GM18499 (cell line): ENCODE measurements around the gene DDIT3.
A peak's percentile ranks its signal among the peaks of the same experiment; 100 is the strongest.

Experiments used
- ATAC-seq: cut with Tn5 transposase; IDR thresholded peaks from one replicate; pipeline ENCODE4 v1.9.1; 2021; ENCODE audit warnings: moderate number of reproducible peaks; ENCODE audit not compliant: insufficient read depth, unreplicated experiment

The DDIT3 gene

DNA sequence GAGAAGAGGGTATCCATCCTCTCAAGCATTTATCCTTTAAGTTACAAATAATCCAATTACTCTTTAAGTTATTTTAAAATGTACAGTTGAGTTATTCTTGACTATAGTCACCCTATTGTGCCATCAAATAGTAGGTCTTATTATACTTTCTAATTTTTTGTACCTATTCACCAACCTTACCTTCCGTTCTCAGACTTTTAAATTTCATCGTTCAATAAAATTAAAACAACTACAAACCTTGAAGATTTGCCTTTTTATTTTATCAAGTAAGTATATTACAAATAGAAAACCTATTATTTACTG, 27.6 kb upstream of the DDIT3 start:
- ATAC-seq: no peak

DNA sequence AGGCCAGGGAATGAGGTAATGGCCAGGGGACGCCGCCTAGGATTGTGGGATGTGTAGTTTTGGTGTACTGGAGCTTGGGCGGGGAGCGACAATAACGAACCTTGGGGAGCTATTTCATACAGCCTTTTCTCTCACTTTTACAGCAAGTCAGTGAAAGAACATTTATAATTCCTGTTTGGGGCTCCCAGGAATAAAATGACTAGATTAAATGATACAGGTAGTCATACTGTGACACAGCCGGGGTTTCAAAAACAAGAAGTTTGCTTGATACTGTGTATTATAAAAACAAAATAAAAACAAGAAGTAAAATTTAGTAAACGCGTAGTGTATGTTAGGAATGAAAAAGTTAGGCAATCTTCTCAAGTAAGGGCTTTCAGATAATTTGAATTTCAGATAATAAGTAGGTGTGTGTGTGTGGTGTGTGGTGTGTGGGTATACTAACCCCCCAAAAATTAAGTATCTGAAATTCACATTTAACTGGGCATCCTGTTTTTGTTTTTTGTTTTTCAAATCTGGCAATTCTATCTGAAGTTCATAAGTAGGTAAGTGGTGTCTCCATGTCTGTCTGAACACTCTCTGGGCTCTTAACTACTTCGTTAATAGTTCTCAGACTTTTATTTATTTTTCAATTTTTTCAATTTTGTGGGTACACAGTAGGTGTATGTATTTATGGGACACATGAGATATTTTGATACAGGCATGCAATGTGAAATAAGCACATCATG, 27.1 kb upstream of the DDIT3 start:
- ATAC-seq: no peak

DNA sequence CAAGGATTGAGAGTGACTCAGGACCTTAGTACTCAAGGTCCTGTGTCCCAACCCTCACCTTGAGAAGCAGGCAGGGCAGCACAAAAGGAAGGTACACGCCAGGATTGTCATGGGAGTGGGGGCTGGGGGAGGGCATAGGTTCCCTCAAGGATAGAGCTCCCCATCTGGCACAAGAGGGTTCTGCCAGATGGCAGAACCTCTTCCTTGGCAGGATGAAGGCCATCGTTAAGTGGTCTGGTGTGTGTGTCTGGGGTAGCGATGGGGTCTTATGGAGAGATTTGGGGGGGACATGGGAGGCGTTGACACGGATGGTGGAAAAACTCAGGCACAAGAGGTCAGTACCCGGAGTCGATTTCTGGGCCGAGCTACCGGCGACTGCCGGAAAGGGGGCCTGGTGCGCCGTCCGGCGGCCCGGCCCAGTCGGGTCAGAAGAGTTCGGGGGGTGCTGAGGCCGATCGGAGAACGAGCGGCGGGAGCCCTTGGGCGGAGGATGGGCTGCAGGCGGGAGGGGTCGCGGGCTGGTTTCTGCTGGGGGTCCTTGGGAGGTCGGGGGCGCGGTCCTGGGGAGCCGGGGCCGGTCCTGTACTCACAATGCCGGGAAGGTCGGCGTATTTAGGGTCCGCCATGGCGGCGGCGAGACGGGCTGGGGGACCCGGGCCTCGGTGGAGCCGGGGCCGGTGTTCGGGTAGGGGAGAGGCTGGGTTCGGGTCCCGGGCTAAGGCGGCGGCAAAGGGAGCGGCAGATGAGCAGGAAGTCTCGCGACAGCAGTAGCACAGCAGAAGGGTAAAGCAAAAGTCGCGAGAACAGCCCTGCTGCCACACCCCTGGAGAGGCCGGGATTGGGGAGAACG, 26.3 kb upstream of the DDIT3 start, which contains the start of gene DCTN2:
Gene DCTN2, minus strand, starts transcription at position 755 of the 850 bp plus-strand sequence. Its CDS starts 129 bp downstream, at position 626.
- ATAC-seq: peak; percentile 97

DNA sequence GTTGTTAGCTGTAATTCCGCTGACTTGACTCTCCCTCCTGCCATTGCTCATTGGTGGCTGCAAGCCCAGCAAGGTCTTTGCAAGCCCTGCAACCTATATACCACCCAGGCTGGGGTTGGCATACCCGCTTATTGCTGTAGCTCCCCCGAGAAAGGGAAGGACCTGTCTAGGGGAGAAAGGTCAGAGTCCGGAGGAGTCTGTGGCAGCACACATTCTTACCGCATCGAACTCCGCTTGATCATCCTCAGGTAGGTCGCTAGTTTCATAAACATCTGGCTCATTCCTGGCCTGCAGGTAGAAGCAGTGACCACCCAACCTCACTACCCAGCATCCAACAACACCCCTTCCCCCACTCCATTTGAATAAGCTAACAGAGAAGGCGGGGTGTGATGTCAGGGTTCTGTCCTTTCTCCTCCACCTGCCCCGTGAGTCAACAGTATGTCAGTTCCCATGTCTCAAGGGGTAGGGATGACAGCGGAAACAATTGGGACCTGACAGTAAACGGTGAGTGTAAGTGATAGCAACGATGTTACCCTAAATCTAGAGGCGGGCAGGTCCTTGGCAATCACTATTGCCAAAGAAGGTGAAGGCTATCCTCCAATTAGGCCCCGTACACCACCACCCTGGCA, 25.6 kb upstream of the DDIT3 start:
- ATAC-seq: no peak

DNA sequence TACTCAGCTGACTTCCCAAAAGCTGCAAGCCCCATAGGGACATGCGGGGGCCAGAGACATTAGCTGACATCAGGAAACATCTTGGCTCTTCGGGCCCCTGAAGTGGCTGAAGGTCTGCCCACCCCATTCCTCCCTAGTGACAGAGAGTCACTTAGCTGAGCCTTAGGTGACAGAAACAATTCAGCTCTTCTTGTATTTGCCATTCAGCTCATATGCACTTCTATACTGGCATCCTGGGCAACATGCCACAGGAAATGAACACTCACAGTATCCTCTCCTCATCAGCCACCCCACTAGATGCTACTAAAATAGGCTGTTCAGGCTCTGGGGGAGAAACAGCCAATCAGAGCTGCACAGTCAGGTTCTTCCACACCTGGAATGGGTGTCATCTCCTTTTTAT, 23.3 kb upstream of the DDIT3 start:
- no peak for ATAC-seq

DNA sequence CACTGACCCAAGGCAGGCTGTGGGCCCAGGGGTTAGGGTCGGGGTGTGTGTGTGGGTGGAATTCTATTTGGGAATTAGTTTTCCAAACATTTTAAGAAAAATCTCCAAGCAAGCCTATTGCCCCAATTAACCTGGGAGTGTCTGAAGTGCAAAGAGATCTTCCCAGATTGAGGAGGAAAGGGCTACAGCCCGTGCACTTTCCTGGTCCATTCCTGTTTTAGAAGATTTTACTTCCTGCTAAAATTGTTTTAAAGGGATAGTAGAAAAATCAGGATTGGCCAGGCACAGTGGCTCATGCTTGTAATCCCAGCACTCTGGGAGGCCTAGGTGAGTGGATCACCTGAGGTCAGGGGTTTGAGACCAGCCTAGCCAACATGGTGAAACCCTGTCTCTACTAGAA, 21.4 kb upstream of the DDIT3 start:
- no peak for ATAC-seq

DNA sequence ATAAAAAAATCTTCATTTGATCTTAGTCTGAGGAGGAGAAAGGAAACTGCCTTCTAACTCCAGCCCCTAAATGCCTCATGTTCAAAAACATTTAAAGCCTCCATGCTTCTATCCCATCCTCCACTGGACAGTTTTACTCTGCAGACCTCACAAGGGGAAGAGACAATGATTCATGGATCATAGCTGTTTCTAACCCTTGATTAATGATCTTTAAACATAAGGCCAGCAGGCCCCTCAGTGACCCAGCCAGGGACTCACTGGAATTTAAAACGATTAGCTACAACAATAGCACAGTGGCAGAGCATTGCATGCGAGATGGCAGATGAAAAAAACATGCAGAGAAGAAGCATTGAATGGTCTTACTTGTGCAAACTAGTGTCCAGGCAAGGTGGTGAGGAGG, 20.7 kb upstream of the DDIT3 start:
- no peak for ATAC-seq

DNA sequence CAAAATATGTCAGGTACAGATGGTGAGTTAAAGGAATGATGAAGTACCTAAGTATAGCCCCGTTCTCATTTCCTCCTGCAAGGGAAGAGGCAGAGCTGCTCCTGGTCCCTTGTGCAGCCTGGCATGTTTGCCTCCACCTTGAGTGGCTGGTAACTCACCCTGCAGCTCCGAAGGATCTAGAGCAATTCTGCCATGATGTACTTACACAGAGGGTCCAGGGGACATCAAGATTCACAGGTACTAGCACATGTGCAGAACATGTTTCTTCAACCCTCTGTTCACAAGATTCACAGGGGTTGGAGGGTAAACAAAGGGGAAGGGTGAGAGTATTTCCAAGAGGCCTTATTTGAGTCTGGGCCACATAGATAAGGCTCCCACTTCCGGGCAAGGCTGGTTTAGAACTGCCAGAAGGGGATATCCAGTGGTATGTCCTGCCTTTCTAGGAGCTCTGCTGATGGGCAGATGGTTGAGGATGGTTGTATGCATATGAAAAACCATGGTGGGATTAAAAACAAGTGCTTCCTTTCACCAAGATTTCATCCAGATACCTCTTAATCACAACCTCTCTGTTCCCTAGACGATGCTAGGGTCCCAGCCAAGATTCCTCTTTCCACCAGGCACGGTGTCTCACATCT, 18.9 kb upstream of the DDIT3 start:
- ATAC-seq: no peak

DNA sequence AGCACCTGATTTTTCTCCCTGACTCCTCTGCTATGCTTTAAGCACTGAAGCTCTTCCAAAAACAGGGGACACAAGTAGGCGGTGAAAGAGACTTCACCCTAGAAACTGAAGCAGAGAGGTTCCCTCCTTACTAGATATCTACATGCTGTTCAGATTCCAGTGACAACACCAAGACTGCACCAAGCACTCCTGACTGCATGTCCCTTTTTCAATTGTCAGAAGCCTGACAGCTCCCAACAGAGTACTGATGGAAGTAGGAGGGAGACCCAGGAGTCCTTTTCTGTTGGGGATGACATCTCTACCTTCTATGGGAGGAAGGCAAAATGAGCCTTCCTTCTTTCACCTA, 16.3 kb upstream of the DDIT3 start:
- no peak for ATAC-seq

DNA sequence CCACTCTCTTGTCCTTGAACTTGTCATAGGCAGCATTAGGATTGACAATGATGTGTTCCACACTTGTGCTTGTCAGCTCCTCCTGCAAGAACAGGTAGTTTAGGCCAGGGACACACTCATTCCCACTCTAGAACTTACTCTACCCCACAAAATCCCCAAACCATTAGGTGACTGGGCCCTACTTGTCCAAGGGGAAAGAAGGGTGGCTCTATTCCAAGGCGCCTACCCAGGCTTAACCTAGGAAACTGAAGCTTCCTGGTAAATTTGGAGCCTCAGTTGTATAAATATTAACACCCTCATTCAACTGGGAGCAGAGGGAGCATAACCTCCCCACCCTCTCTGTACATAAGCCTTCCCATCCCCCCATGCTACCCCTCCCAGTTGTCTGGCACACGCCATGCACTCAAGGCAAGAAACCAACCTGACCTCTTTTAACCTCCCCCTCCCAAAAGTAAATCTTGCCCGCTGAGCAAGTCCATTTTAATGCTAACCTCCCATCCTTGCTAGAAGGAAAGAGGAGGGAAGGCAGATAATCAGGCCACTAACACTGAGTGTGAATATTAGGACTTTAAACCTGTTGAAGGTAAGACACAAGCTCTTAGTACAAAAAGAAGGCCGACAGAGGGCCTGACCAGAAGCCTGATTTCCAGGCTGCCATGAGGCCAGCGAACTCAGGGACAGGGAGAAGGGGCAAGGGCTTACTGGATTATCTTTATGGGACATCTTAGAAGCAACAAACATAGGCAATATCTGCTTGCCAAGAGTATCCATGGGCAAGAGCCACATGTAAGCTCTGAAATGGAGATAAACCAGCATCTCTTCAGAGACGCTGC, 15.7 kb upstream of the DDIT3 start:
- no peak for ATAC-seq

DNA sequence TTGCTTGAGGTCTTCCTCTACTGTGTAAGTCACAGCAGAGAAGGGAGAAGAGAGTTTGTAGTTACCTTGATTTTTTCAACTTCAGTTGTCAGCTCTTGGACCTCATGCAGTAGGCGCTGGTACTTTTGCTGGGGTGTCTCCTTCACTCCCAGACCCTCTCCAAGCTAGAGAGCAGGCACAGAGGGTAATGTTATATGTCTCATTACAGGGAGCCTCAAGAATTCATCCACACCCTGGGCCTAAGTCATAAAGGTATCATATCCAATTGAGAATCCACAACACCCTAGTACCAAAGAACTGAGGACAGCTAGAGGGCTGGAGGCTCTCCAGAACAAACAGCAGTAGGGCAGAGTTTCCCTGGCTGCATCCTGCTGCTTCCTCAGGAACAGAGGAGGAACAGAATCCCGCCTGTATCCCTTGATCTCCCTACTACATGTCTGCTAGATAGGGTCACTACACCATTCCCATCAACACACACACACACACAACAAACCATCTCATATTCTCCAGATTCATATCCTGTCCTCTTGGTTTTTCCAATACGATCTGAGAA, 14.8 kb upstream of the DDIT3 start:
- no peak for ATAC-seq

DNA sequence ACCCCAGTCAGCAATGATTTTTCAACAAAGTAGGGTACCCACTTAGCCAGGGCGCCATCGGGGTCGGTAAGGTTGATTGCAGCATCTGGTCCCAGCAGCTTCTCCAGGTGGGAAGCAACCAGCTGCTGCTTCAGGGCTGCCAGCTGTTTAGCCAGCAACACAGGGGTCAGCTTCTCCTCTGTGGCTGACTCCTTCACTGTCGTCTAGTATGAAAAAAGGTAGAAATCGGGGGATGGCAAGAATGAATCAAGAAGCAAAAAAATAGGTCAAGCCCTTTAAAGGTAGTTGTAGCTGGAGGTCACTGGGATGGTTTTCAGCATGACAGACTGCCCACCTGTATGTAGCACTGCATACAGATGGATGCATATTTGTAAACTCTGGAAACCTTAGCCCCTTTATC, 13.9 kb upstream of the DDIT3 start:
- ATAC-seq: no peak

DNA sequence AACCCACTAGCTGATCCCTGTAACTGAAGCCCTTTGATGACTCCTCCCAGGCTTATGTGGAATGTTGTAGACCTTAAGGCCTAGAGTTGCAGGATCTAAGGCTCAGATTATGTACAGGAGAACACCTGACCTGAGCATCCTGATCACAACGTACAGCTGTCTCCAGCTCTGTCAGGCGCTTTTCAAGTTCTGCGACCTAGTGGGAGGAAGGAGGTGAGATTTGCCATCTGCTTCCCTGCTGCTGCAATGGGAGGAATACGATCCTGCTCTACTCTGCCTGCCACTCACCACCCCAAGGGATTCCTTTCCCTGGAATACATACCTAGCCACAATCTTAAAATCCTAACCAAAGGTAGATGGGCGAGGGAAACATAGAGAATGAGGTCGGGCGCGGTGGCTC, 12.8 kb upstream of the DDIT3 start:
- no peak for ATAC-seq

DNA sequence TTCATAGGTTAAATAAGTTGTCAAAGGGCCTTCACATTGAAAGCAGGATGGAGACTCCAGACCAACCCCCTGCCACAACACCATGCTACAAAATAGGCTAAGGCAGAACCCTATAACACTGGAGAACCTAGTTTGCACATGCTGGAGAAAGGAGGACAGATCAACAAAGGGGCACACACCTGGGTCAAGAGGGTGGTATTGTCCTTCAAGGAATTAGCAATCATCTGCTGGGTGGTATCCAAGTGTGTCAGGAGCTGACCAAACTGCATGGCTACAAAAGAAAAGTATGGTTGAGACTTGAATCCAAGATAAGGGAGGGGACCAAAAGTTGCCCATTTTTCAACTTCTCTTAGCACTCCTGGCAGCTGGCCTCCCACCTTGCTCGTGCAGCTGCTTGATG, 11.5 kb upstream of the DDIT3 start:
- no peak for ATAC-seq

DNA sequence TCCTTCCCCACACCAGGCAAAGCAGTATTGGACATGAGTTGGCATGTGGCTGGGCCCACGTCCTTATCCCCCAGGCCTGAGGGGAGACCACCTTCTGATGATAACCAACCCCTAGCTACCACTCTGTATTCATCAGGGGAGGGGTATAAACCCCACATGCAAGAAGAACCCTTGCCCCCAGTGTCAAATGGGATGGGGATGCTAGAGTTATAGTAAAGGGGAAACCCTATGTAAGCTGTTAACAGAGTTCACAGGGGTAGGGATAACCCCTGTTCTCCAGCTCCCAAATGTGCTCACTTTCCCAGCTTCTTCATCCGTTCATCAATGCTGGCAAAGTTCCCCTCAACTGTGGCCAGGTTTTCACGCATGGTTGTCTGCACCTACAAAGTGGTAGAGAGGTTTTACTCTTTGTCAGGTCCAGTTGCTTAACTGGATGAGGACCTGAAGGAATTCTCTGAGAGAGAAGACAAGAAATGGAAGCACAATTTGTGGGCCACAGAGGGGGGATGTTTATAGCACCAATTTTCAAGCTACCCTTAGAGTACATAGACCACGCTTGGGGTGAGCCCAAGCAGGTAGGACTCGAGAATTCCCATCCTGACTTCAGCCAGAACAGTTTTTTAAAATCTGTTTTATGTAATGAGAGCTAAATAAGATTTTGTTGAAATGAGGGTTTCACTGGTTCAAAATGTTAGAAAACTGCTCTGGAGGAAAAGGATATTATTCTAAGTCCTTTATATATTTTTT, 10.3 kb upstream of the DDIT3 start:
- ATAC-seq: no peak

DNA sequence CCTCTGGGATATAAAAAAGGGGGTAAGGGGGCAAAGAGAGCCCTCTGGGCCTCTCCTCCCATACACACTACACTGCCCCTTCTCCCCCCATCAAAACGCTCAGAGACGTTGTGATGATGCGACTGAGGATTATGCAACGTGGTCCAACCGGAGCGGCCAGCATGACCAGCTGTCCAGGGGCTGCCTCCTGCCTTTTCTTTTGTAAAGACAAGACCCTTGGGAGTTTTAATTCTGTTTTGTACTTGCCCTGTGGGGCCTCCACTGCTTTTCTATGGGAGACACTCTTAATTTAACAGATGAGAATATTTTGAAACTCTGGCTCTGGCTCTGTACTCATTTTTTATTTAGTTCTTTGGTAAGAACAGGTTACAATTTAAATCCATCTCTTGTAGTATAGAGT, 9.5 kb upstream of the DDIT3 start:
- no peak for ATAC-seq

DNA sequence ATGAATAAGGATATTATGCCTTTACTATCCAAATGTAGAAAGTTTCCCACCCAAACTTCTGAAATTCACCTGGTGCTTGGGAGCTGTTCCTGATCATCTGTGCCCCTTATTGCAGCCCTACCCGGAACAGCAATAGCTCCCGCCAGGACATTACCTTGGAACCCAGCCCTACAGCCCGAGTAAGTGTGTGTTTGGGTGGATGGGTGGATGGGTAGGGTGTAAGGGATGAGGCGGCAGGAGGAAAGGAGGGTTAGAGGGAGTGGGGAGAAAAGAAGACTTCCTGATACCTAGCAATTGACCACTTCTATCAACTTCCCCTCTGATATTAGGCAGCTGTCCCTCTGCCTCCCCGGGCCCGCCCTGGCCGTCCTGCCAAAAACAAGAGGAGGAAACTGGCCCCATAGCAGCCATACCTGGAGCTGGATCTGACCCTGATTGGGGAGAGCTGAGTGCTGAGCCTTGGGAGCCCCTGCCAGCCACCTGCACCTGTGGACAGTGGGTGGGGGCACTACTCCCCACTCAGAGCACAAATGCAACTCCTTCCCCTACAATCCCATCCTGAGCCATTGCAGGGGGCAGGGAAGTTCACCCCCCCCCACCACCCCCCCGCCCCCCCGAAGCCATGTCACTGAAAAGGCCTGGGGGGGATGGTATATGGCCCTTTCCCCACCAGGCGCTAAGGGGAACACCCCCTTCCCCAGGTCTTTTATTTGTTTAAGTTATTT, 8.7 kb upstream of the DDIT3 start:
- ATAC-seq: no peak

DNA sequence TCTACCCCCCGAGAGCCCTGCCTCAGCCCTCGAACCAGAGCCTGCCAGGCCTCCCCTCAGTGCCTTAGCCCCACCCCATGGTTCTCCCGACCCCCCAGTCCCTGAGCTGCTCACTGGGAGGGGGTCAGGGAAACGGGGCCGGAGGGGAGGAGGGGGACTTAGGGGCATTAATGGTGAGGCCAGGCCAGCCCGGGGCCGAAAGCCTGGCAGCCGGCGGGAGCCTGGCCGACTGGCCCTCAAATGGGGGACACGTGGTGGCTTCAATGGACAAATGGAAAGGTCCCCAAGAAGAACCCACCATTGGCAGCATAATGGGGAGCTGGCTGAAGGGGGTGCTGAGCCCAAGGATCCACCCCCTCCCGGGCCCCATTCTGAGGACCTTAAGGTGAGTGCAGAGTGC, 7.9 kb upstream of the DDIT3 start:
- no peak for ATAC-seq

DNA sequence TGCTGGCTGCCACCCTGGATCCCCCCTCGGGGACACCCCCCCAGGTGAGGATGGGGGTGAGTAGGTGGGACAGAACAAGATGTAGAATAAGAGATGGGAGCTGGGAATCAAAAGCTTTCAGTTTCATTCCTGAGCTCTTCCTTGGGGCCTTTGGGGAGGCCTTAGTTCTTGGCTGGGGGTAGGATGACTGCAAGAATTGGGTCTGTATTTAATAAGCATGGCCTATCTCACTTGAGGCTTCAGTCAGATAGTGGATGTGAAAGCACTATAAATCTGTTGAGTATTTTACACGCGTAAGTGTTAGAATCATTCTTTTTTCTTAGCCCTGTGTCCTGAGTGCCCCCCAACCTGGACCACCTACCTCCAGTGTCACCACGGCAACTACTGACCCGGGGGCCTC, 6.9 kb upstream of the DDIT3 start:
- ATAC-seq: no peak
